Epithelial cell of prostate (primary cell): Measurements from ENCODE around the gene KPNA5.
"Not testable (repeated sequence)": the region's sequence is repeated elsewhere in the genome, so short reads cannot be mapped to it uniquely, and the experiment has no call there.

Source experiments
- DNase-seq: peaks from one replicate; pipeline ENCODE4 v3.0.0-alpha.2; 2011; ENCODE audit warnings: low read depth, low spot score
- H3K27ac ChIP-seq: fragments of 450-650 bp; 2 replicates; pipeline ENCODE4 v1.5.1; 2017; ENCODE audit warnings: mild to moderate bottlenecking

The KPNA5 gene

DNA sequence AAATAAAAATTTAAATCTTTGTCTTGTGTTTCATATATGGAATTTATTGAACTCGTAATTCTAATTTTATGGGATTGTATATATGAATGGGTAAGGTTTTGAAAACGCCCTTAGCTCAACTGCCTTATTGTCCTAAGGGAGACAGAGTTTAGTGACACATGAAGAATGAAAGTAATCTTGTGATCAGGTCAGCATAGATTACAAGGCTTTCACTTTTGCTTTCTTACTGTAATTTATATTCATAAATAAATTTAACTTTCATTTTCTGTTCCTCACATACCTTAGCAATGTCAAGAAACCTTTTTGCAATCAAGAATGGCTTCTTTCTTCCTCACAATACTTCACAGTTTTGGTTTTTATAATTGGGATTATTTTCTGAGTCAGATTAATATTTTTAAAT lies 14.4 kb downstream of the KPNA5 start:
- no peak for DNase-seq
- no peak overlapping the region for H3K27ac ChIP-seq

DNA sequence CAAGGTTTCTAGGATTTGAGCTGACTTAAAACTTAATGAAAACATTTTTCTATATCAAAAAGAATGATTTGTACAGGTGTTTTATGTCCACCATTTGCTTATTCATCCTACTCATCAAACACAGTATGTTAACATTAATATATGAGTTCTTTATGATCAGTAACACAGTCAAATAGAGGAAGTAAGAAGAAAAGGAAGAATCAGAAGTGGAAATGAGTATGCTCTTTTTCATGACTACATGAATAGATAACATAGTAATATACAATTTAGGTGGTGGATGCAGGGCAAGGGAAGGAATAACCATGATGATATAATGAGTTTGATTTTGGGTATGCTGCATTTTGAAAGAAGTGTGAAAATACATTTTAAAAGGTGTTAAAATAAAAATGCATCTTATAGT lies 16.5 kb downstream of the KPNA5 start:
- no peak overlapping the region for H3K27ac ChIP-seq
- no peak for DNase-seq

DNA sequence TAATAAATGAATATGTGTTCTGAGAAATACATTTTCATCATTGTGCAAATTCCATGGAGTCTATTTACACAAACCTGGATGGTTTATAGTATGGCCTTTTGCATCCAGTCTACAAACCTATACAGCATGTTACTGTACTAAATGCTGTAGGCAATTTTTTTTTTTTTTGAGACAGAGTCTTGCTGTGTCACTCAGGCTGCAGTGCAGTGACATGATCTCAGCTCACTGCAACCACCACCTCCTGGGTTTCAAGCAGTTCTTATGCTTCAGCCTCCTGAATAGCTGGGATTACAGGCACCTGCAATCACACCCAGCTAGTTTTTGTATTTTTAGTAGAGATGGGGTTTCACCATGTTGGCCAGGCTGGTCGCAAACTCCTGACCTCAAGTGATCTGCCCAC lies 22.9 kb downstream of the KPNA5 start:
- H3K27ac ChIP-seq, DNase-seq: not testable (repeated sequence)

DNA sequence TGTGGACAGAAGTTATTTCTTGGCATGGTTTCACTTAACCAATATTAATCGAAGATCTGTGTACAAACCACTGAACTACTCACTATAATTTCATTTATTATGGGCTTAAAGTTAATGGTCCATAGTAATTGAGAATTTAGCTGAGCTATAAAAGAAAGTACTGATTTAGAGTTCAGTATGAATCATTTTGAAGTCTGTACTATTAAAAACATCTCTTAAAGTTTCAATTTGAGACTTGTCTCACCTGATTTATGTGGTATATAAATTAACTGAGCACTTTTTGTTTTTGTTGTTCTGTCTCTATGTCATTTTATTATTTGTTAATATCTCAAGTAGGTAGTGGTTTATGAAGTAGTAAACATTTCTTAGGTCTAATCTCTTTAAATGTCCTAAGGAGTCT lies 24.9 kb downstream of the KPNA5 start:
- no peak for DNase-seq
- H3K27ac ChIP-seq, result no peak overlapping the region

DNA sequence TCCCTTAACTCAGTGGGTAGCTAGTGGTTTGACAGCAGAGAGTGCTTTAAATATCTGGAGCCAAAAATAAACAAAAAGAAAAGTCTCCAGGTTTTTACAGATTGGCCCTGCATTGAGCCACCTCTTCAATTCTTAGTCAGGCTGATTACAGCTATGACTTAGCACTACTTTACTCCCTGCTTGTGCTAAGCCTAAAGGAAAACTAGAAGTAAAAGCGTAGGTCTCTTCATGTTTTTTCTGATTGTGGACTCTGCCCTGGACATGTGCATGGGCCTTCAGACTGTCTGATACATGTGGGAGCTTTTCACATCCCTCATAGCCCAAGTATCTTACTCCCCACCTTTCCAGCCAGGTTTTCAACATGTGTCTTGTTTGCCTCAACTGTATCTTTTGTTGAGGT lies 33.3 kb downstream of the KPNA5 start:
- DNase-seq, result no peak
- no peak overlapping the region for H3K27ac ChIP-seq

DNA sequence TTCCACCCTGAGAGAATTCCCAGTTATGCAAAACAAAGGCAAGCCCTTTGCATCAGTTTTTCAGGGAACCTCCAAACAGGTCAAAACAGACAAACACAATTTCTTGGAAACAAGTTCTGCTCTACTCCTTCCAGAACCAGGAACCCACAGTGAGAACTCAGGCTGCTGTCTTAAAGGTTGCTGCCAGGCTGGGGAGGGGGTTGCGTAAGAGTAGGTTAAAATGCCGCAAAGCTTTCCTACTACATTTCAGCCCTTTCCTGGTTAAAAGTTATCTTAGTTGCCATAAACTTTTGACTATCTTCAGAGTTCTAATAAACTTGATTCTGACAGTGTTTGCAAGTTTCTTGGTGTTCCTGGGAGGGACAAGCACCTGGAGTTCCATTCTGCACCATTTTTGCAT lies 33.8 kb downstream of the KPNA5 start:
- H3K27ac ChIP-seq, result no peak overlapping the region

DNA sequence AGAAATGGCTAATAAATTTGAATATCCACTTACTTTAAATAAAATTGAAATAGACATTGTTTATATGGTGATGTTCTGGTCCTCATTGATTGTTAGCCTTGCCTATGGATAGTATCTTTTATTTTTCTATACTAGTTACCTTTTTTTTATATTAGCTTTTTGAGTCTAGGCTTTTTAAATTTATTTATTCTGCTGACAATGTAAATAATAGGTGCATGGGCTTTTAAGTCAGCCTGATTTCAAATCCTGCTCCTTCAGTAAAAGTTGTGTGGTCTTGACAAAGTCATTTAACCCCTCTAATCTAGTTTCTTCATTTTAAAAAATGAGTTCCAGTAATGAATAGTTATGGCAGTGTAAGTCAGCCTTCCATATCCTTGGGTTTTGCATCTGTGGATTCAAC lies 45.9 kb downstream of the KPNA5 start:
- no peak for DNase-seq

More for the DNA sequence above, 33.8 kb downstream of the KPNA5 start:
- DNase-seq, result no peak

DNA sequence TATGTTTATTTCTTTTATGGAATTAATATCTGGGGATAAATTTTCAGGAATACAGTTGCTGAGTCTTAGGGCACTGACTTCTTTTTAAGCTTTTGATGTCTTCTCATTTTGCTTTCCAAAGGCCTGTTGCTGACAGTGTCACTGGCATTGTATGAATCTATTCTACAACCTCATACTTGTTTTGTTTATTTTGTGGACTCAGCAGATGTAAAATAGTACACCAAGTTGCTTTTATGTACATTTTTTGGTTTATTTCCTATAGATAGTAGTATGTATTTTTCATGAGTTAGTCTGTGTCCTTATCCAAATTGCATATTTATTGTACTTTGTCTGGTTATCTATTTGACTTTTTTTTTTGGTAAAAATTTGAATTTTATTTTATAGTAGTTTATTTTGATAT lies 49.5 kb downstream of the KPNA5 start:
- H3K27ac ChIP-seq, result no peak overlapping the region
- DNase-seq, result no peak

More for the DNA sequence above, 45.9 kb downstream of the KPNA5 start:
- H3K27ac ChIP-seq, result no peak overlapping the region

DNA sequence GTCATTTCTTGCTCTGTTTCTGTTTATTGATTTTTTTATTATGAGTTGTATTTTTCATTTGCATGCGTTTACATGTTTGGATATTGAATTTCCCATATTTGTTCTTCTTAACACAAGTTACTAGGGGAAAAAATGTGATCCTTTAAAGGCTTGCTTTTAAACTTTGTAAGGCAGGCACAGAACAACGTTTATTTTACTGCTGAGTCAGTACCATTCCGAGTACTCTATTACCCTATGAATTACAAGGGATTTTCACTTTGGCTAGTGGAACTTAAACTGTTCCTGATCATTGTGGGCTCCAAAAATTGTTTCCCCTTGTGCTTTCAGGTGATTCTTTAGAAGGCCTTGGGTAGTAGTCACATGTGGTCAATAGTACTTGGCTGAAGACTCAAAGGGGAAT lies 56.0 kb downstream of the KPNA5 start:
- H3K27ac ChIP-seq, result no peak overlapping the region
- no peak for DNase-seq

DNA sequence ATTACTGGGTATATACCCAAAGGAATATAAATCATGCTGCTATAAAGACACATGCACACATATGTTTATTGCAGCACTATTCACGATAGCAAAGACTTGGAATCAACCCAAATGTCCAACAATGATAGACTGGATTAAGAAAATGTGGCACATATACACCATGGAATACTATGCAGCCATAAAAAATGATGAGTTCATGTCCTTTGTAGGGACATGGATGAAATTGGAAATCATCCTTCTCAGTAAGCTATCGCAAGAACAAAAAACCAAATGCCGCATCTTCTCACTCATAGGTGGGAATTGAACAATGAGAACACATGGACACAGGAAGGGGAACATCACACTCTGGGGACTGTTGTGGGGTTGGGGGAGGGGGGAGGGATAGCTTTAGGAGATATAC lies 59.5 kb downstream of the KPNA5 start:
- H3K27ac ChIP-seq, DNase-seq: not testable (repeated sequence)

DNA sequence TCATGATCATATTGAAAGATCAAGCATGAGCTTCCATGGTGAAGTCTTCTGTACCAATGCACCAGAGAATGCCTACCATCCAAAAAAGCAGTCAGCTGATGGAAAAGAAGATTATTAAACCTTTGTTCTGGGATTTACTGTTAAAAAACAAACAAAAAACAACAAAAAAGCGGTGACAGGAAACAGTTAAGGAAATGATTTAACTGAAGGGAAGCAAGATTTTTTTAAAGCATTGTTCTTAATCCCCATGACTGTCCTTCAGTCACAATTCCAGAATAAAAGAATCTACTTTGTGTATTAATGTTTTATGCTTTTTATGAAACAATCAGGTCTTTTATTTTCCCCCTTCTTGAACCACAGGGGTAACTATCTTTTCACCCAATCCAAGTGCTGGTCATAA lies 60.6 kb downstream of the KPNA5 start:
- no peak overlapping the region for H3K27ac ChIP-seq
- DNase-seq, result no peak

DNA sequence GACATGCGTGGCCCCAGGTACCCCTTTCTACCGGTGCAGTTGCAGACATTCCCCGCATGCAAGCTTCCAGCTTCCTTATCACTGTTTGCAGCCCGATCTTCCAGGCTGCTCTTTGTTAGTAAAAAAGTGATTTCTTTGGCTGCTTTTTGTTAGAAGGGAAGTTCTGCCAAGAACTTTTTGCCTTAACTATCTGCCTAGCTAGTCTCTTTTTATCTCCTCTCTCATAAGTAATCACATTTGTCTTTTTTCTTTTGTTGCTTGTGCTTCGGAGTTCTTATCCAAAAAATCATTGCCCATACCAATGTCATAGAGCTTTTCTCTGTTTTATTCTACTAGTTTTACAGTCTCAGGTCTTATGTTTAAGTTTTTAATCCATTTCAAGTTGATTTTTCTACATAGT lies 64.2 kb downstream of the KPNA5 start:
- H3K27ac ChIP-seq, result no peak overlapping the region
- no peak for DNase-seq

DNA sequence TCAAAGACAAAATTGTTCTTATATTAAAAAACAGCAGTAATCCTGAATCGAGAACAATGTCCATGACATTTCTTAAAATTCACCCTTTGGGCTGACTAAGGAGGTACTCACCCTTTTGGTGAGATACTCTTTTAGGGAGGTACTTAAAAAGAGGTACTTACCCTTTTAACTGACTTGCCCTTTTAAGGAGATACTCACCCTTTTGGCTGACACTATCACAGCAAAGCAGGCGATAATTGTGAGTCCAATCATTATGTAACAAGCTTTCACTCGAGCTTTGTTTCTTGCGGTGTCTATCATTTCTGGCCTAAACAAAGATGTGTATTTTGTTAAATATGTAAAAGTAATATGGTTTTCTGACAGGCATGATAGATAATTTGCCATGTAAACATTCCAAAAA lies 80.8 kb downstream of the KPNA5 start:
- no peak for DNase-seq
- no peak overlapping the region for H3K27ac ChIP-seq

DNA sequence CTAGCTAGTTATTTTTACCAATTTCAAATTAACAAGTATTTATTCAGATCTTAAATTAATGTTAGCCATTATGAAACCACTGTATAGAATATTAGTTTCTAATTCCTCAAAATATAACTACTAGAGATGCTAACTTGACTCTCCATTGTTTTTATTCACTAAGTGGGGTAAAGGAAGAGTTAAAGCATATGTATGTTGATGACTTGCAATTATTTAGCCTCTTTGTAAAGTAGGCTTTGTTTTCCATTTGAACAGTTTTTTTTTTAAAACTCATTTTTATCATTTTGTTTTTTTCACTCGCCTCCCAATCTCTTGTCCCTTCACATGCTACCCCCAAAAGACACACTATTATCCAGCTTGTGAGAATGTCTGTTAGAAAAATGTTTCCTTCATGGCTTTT lies 81.2 kb downstream of the KPNA5 start:
- H3K27ac ChIP-seq, result no peak overlapping the region
- DNase-seq, result no peak

DNA sequence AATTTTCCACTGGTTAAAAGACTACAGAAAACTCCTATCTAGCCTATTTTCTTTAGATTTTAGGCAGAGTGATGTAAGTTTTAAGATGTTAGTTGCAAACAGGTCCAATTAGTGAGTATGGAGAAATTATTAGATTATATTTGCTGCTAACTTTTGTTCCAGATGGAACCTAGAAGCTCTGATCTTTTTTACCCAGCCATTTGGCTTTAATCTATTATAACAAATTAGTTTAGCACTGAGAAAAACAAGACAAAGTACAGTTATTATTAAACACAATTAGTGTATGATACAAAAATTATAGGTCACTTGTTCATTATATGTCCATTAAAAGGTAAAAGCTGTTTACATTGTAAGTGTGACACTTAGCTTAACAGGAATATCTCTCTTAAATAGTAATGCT lies 82.0 kb downstream of the KPNA5 start:
- no peak for DNase-seq
- H3K27ac ChIP-seq, result no peak overlapping the region

DNA sequence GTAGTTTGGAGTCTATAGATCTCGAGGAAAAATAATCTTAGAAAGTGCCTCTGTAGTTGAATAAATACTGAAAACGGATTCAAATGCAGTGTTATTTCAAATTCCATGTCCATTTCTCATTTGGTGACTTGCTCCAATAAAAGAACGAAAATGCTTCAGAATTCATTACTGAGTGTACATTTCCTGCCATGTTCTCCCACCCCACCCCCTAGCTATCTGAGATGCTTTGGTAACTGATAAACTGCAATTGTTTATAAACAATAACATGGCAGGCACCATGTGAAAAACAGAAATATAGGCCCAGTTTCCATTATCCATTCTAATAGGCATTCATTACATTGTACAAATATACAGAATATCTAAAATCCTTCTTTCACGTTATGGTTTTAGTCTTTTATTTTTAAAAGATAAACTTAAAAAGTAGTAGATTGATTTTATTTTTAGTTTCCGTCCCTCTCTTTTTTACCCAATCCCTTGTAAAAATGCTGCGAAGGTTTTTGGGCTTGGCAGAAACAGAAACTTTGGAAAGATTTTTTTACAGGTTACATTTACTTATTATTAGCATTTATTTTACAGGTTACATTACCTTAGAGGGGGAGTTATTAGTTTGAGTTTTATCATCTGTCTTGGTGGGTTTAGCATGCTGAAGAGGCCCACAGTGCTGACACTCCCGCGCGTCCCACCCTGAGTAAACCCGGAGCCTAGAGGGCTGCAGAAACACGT lies 83.1 kb downstream of the KPNA5 start:
- no peak overlapping the region for H3K27ac ChIP-seq
- no peak for DNase-seq

DNA sequence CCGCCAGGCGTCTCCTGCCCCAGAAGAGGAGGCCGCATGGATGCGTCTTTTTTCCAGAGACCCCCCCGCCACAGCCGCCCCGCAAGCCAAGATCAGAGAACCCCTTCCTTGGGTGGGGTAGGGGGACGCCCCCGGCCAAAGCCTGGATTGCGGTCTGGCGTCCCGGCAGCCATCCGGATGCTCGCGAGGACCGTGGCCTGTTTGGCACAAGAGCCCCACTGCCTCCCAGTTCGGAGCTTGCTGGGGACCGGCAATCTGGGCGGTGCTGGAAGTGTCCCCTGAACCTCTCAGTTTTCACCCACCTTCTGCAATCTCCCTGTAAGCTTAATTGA lies 83.6 kb downstream of the KPNA5 start:
- no peak for DNase-seq
- H3K27ac ChIP-seq, result no peak overlapping the region

DNA sequence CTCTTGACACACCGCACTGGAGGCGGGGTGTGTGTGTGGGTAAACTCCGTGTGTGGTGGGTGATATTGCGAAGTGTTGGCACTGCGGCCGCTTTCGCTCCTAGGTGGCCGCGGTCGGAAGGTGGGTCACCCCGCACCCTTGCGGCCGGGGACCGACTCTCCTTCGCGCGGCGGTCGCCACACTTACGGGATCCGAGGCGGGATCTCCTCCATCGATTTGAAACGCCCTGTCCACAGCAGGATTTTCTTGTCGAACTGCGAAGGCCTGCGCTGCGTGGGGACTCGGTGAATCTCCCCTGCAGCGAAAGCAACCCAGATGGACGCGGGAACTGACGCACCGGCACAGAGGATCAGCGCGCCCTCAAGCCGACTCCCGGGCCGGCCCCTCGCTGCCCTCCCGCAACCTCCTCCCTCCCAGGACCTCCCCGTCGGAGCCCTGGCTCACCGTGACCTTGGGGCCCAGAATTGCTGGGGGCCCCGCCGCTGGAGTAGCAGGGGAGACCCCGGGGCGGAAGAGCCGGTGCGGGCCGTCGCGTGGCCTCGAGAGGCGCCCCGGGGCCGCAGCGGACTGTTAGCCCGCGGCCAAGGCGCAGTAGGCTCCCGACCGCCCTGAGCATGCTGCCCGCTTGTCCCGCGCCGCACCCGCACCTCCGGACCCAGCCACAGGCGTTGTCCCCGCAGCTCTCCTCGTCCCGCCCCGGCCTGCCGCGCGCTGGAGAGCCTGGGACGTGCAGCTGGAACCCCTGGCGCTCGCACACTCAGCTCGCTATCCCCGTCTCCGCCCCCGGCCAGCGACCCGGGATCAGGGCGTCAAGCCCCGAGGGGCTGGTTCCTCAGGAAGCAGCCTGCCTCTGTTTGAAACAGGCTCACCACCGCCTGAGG lies 84.2 kb downstream of the KPNA5 start, which contains the start of gene FAM162B:
FAM162B (minus strand) TSS at position 759 of the 881 bp plus-strand sequence; CDS start at position 616, 143 bp downstream.
- H3K27ac ChIP-seq, result no peak within 1 kb of the TSS
- no peak for DNase-seq

DNA sequence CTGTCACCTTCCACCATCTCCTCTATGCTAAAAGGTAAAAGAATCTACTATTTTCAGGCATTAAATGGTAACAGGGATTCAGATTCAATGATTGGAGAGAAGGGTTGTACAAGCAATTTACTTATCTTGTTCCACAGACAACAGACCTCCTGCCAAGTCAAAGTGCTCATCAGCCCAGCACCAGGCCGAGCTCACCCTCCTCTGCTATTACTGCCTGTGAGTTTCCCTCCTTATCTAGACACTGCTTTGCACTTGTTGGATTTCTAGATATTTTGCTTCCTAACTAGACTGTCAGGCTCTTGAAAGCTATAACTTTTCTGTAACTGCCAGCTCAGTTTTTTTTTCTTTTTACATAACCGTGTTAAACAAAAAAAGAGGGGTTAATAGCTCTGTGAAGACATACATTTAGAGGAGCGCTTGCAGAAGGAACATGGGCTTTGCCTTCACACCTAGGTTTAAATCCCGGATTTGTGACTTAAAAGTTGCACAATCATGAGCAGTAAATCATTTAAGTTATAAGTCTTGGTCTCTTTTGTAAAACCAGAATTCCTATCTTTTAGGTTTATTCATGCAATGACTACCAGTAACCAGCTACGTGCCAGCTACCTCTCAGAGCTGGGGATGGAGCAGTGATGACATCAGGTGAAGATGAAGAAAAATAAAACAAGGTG lies 85.6 kb downstream of the KPNA5 start:
- no peak for DNase-seq

DNA sequence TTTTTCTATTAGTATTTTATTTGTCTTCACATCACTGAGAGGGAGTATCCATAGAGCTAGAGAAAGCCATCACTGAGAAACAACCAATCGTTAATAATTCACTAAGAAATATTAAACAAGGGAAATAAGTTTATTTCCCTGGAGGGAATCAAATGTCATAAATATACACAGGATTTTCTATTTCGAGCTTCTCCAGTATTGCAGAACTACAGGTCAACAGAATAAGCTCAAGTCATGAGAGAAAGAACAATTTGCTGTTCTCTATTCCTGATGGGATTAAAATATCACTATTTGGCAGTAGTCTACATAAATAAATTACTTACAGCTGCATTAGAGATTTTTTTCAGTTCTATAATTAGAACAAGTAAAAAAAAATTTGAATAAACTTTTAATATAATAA lies 86.7 kb downstream of the KPNA5 start:
- H3K27ac ChIP-seq, result no peak overlapping the region
- DNase-seq, result no peak

More for the DNA sequence above, 85.6 kb downstream of the KPNA5 start:
- H3K27ac ChIP-seq, result no peak overlapping the region

DNA sequence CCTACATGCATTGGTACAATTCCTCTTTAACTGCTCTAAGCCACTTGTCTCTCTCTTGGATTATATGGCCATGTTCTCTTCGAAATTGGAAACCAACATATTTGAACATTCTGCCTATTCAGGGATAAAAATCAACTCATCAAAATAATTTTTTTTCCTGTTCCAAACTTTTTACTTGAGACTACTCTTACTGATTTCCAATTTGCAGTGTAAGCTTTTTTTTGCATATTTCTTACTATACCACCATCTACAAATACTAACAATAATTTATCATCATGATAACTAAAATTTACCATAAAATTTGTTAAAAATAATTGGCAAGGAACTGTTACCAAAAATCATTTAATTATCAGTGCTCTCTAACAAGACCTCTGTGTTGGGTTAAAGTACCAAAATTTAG lies 91.4 kb downstream of the KPNA5 start:
- DNase-seq, result no peak
- H3K27ac ChIP-seq, result no peak overlapping the region
